Activated T-cell treated with anti-CD3 and anti-CD28 coated beads, Interleukin-2, amount 50 U/mL, for 1 hour (primary cell): Measurements from ENCODE around the gene AKAP13.
"Not testable (repeated sequence)": the region's sequence is repeated elsewhere in the genome, so short reads cannot be mapped to it uniquely, and the experiment has no call there.

ENCODE experiments used
- DNase-seq: peaks from one replicate; pipeline ENCODE4 v3.0.0-alpha.2; 2020

AKAP13 gene

DNA sequence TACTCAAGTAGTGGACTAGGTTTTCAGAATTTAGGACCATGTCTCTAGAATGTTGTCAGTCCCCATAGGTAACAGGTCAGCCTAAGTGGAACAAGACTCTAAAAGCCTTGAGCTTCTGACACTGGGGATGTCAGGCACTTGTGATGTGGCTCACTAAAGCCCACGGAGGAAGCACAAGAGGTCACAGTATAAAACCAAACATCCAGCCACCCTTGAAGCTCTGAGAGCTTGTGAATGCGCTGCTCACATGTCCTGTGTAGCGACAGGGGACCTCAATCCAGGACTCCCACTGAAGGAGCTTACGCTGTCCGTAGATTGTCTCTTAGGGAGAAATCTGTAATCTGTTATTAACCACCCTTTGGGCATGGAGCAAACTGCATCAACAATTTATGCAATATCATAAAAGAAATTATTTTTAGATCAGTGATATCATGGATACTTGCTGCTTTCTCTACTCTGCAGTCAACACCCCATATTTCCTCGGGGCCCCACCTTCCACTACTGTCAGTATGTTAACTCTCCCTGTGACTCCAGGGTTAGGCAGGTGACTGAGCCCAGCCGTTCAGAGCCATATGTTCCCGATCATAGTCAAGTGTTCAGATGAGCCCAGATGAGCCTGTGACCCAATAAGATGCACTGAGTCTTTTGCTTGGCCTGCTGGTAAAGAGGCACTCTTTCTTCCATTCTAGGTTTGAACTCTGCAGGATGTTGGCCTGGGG, 32.2 kb upstream of the AKAP13 start:
- not testable (repeated sequence) for DNase-seq

DNA sequence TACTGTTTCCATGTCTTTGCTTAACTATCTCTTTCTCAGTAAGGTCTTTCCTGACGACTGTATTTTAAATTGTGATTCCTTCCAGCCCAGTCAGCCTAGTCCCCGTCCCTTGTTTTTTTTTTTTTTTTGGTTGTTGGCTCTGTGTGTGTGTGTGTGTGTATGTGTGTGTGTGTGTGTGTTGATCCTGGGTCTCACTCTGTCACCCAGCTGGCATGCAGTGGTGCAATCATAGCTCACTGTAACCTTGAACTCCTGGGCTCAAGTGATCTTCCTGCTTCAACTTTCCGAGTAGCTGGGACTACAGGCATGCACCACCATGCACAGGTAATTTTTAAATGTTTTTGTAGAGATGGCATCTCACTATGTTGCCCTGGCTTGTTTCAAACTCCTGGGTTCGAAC, 31.3 kb upstream of the AKAP13 start:
- not testable (repeated sequence) for DNase-seq

DNA sequence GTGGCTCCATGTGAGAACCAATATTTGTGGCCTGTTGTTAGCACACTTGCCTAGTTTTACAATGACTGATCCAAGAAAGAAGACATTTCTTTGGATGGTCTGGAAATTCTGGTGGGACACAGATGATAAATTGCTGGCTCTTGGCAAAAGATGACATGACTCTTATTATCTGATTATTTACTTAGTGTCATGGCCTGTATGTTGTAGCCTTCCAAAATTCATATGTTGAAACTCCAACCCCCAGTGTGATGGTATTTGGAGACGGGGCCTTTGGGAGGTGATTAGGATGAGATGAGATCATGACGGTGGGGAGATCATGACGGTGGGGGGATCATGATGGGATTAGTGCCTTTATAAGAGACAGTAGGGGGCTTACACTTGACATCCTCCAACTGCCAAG, 30.0 kb upstream of the AKAP13 start:
- DNase-seq = no peak

DNA sequence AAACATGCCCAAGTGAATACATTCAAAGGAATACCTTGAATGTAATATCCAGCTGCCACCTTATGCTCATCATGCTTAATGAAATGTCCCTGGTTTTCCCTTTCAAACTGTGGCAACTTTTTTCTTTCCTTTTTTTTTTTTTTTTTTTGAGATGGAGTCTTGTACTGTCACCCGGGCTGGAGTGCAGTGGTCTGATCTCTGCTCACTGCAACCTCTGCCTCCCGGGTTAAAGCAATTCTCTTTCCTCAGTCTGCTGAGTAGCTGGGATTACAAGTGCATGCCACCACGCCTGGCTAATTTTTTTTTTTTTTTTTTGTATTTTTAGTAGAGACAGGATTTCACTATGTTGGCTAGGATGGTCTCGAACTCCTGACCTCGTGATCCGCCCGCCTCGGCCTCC, 28.9 kb upstream of the AKAP13 start:
- not testable (repeated sequence) for DNase-seq

DNA sequence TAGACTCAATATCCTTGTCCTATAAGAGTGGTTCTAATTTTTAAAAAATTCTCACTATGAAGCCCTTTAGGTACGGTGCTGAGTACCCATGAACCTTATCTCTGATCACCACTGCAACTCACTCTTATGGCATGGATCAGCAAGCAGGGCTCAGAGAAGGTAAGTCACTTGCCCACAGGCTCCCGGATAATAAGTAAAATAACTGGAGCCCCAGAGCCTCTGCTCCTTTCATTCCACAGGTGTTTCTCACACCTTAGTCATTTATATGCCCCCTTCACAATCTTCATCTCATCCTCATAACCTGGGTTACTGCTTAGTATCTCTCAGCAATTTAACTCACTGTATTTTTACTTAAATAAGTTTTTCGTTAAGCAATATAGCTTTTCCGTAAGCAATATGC, 28.4 kb upstream of the AKAP13 start:
- no peak for DNase-seq

DNA sequence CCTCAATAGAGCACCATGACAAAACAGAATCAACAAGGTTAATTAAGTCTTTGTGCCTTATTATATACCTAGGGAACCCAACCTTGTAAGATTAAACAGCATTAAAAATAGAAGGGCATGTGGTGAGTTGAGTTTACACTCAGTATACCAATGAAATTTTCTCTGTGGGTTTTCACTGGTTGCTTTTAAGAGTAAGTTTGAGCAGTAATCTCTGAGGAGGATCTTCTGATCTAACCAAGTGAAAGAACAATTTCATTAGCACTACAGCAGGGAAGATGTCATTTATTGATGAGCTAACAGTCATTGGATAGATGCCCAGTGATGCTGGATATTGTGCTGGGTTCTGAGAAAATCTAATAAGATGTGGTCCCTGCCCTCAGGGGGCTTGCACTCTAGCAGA, 26.9 kb upstream of the AKAP13 start:
- DNase-seq = no peak

DNA sequence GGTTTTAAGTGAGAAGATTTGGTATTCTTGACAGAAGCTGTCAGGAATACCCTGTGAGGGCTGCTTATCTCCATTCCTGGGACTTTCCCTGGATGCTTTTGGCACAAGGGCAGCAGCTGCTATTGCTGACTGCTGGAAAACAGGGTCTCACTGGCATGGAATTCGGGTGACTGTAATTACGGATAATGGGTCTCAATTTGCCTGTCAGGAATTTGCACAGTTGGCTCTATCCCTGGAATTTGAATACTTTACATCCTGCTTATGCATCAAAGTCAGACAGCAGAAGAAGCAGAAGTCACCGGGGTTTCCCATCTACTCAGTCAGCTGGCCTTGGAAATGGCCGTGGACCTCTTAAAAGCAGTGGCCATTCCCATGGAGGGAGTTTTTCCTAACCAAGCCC, 25.9 kb upstream of the AKAP13 start:
- DNase-seq = no peak

DNA sequence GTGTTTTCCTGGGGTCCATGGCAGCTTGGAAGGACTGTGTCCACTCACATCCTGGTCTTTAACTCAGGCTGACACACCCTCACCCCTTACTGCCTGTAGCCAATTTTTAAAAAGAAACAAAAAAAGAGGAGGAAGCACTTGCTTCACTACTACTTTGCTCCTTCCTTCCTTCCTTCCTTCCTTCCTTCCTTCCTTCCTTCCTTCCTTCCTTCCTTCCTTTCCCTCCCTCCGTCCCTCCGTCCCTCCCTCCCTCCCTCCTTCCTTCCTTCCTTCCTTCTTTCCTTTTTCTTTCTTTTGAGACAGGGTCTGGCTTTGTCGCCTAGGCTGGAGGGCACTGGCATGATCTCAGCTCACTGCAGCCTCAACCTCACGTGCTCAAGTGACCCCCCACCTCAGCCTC, 25.5 kb upstream of the AKAP13 start:
- DNase-seq = no peak

DNA sequence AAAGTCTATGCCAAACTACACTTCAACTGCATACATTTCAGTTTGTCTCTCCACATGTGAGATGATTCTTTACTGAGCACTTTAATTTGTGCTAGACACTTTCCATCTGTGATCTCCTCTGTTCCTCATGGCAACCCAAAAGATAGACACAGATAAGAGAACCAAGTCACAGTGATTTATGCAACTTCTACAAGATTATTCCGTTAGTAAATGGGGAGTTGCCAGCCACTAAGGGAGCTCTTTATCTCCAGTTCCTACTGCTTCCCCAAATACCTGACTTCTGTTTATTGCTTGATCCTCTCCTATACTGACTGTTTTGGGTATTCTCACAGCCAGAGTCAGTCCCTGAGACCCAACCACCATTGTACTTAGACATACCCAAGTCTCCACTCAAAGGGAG, 24.1 kb upstream of the AKAP13 start:
- DNase-seq = no peak

DNA sequence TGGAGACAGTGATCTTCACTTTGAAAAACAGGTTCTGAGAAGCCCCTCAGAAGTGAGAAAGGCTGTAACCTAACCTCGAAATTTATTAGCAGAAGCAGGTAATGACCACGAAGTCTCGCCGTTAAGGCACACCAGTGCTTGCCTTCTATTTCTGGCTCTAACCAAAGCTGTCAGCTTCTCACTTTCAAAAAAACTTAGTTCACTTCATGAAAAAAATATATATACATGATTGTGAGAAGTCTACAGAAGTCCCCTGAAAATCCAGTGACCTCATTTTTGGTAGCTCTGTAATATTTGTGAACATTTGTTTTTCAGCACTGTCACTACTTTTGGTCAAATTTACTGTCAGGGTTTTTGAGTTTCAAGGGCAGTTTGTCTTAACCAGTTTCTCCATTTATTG, 19.1 kb upstream of the AKAP13 start:
- DNase-seq = no peak

DNA sequence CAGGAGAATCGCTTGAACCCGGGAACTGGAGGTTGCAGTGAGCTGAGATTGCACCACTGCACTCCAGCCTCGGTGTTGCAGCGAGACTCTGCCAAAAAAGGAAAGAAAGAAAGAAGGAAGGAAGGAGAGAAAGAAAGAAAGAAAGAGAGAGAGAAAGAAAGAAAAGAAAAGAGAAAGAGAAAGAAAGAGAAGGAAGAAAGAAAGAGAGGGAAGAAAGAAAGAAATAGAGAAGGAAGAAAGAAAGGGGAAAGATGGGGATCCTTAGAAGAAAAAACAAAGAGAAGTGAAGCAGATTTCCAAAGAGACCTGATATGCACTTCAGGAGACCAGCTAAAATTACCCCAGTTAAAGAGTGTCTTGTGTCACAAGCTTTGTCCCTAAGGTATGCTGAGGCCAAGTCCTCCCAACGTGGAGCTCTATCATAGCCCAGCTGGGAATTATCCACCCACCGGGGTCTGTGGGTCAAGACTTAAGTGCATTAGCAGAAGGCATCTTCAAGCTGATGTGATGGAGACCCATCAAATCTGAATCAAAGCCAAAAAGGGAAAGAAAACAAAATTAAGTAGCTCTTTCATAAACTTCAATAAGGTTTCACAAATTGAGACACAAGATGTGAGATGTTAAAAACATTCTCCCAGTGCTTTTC, 17.8 kb upstream of the AKAP13 start:
- no peak for DNase-seq

DNA sequence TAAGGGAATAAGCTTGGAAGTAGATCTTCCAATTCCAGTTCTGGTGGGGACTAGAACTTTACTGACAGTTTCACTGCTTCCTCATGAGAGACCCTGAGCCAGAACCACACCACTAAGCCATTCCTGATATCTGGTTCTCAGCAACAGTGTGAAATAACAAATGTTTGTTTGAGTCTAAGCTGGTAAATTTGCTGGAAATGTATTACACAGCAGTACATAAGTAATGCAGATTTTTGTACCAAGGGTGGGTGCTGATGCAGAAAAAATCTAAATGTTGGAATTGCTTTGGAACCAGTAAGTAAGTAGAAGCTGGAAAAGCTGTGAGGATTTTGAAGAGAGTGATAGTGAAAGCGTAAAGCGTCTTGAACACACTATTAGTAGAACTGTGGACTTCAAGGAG, 14.4 kb upstream of the AKAP13 start:
- DNase-seq = no peak

DNA sequence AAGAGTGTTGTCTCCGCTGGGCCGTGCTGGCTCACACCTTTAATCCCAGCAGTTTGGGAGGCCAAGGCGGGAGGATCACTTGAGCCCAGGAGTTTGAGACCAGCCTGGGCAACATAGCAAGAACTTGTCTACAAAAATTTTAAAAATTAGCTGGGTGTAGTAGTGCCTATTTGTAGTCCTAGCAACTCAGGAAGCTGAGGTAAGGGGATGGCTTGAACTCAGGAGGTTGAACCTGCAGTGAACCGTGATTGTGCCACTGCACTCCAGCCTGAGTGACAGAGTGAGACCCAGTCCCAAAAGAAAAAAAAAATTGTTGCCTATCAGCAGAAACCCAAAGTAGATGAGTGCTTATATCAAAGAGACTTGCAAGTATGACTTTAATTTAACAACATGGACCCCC, 12.7 kb upstream of the AKAP13 start:
- no peak for DNase-seq

DNA sequence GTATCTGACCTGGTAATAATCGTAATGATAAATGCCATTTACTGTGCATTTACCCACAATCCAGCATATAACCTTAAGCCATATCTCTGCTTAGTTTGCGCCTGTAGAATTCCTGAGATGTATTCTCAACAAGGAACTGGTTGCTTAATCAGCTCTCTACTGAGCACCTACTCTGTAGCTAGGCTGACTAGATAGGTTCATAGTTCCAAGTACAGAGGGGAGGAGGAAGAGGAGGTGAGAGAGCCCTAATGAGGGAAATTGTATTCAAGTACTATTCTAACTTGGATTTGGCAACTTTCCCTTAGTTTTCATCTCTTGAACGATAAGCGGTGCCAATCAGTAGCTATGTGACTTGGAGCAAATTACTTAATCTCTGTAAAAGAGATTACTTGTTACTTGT, 5.6 kb upstream of the AKAP13 start:
- DNase-seq = no peak

DNA sequence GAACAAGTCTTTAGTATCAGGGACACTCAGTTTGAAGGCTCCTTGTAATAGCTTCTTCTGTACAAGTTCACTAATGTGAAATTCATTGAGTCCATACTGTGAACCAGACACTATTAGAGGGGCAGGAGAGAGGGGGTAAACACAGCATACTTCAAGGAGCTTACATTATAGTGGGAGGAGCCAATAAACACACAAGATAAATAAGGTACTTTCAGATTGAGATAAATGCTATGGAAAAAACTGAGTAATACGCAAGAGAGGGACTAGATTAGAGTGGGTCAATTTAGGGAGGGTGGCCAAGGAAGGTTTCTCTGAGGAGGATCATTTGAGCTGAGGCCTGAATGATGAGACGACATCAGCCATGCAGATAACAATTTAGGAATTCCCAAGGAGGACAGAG, 3.1 kb upstream of the AKAP13 start:
- DNase-seq = no peak

DNA sequence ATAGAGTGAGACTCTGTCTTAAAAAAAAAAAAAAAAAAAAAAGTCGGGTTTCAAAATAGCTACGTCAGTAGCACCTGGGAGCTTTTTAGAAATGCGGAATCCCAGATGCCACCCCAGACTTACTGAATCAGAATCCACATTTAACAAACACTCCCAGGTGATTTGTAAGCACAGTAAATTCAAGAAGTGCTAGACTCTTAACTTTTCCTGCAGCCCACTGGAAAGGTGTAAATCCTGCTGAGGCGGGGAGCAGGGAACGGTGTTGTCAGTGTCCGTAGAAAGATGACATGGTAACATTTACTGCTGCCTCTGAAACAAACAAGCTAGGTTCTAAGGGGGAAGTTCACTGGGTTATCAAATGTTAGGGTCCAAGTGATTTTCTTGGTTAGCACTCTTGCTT, 2.4 kb upstream of the AKAP13 start:
- no peak for DNase-seq

DNA sequence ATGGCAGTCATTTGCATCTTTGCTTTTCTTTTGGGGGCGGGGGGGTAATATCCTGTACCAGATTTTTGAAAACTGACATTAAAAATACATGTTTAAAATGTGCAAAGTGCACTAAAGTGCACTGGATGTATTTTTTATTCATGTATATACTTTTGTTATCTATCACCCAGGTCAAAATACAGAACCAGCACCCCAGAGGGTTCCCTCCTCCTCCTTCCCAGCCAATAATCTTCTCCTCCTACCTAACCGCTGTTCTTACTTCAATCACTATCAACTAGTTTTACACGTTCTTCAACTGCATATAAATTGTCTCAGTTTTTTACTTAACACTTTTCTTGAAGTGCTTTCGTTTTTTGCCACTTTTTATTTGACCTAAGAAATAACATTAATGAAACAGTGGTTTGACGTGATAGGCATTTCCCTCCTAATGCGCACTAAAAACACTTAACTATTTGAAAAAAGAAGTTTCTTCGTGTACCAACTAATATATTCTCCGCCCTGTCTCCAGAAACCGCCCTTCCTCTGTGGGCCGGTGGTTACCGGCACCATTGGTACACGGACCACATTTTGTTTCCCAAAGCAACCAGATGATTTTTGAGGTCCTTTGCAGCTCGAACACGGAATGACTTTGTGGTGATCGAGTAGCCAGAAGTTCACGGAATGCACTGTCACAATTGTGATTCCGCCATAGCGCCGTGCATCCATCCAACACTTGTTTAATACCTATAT, 836 bp upstream of the AKAP13 start:
- DNase-seq = peak; percentile 58

DNA sequence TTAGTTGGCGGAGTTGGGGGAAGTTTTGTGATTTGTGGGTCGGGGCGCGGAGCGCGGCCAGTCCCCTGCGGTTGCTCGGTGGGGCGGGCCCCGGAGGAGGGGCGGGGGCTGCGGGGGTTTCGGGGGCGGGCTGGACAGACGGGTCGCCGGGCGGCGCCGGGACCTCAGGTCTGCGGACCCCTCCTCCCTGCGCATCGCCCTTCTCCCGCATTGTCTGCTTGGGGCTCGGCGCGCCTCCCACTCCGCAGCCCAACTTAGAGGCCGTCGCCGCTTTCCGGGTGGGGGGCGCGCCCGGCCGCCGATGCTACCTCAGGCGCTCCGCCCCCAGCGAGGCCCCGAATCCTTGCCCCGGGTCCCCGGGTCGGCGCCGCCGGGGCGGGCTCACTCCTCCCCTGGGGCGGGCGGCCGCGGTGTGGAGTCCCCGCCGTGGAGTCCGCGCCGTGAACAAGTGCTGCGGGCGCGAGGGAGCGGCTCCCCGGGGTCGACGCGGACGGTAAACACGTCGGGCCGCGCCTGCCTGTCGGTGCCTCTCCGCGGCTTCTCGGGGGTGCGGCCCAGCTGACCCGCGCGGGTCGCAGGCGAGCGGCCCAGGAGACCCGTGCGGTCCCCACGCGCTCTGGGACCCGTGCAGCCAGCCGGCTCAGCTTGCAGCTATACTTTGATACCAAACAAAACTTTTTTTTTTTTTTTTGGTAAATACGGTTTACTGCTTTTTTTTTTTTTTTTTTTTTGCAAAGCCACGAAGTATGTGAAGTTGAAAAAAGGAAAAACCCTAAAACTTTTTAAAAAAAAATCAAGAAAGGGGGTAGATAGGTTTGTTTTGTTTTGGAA, 624 bp downstream of the AKAP13 start:
- peak; percentile 71 for DNase-seq

DNA sequence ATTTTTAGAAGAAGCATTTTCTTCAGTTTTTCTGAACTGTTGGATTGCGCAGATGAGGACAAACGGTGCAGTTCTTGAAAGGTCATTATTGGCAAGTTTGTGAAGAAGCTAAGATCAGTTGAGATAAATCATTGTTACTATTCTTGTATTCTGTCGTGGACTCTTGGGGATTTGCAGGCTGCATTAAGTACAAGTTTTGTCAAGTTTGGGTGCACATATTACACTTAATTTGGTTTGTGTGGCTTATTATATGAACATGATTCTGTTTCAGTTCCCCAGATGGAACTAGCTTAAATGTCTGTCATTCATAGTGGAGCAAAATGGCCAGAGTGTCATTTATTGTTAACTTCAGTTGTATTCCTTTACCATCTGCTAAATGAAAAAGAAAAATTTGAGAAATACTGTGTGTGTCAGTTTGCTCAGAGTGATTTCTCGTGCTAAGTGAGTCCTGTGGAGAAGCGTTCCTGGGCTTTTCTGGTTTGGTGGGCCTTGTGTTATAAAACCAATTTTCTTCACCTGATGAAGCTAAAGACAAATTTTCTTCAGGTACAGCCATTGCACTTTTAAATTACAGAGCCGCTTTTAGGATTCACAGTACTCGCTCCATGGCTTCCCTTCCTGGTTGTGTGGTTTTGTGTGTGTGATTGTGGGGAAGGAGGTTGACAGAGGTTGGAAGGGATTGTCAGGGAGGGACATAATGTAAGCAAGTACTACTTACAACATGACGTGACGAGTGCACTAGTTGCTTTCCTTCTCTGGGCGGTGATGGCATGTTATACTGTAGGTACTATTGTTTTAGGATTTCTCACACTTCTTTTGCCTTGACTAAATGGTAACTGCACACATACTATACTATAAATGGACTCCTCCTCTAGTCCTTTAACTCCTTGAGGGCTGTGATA, 1.7 kb downstream of the AKAP13 start:
- no peak for DNase-seq

DNA sequence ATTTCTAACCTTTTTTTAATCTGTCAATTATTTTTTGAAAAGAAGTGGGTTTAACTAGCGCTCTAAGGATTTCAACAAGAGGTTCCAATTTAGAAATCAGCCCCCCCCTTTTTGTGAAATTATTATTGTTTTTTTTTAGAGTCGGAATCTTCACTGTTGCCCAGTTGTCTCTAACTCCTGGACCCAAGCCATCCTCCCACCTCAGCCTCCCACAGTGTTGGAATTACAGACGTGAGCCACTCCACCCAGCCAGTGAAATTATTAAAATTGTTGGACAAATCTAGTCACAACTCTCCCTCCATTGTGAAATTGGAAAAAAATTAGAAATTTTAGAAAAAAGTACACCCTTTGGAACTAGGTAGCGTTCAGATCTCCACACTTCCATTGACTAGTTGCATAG, 2.5 kb downstream of the AKAP13 start:
- no peak for DNase-seq

DNA sequence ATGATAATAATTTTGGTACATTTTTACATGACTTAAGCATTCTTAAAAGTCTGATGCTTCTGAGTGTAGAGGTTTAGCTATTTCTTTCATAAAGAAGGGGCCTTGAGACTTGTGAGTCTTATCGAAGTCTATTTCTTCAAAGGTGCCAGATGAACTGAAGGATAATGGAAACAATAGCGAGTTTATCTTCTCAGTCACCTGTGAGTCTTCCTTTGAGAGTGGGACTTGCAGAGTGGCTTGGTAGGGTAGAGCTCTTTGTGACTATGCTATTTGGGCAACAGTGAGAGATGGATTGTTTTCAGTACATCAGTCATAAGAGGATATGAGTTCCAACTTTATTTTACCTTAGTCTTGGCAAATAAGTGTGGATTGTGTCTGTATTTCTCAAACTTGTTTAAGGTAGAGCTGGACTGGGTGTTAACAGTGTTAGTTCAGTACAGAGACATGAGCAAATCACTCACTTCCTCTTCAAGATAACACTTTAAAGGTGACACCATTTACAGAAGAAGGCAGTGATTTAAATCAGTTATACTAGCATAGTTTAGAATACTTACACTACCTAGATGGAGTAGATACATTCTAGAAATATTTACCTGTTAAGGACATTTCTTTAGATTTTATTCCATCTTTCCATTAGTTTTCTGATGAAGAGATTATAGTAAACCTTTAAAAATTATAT, 3.2 kb downstream of the AKAP13 start:
- no peak for DNase-seq

DNA sequence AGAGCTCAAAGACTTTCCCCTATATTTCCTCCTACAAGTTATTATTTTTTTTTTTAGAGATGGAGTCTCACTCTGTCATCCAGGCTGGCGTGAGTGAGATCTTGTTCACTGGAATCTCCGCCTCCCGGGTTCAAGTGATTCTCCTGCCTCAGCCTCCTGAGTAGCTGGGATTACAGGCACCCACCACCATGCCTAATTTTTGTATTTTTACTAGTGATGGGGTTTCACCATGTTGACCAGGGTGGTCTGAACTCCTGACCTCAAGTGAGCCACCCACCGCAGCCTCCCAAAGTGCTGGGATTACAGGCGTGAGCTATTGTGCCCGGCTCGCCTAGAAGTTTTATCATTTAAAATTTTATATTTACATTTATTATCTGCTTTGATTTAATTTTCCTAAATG, 5.9 kb downstream of the AKAP13 start:
- DNase-seq = no peak
